H1 (cell line): ENCODE data around the gene FASTKD1. TPM values are rescaled to one million over a fixed set of nuclear protein-coding genes. Genes with fewer than 3 reads are reported as not detected.

Experiments used
- ASH2L ChIP-seq: fragments of 200-600, 300-600 bp; sonication (generic); IDR thresholded peaks from one replicate; pipeline ENCODE4 v1.7.1; 2017; ENCODE audit warnings: low read length
- BACH1 ChIP-seq: IDR thresholded peaks from 2 replicates; pipeline ENCODE4 v1.6.1; 2012; ENCODE audit warnings: low read length, improper control_type of control experiment
- BCL11A ChIP-seq, 2 experiments: IDR thresholded peaks; one replicate each; pipeline ENCODE4 v1.6.1; 2011; ENCODE audit warnings: low read depth in 2 of 2, low read length in 2 of 2, mild to moderate bottlenecking in 2 of 2
- CEBPB ChIP-seq: IDR thresholded peaks from 2 replicates; pipeline ENCODE4 v1.6.1; 2012; ENCODE audit warnings: low read depth, low read length
- CHD2 ChIP-seq: IDR thresholded peaks from 2 replicates; pipeline ENCODE4 v1.6.1; 2012; ENCODE audit warnings: low read length, improper control_type of control experiment
- CREB1 ChIP-seq: IDR thresholded peaks from 2 replicates; pipeline ENCODE4 v1.6.1; 2012; ENCODE audit warnings: inconsistent platforms
- E2F6 ChIP-seq: IDR thresholded peaks from 2 replicates; pipeline ENCODE4 v1.6.1; 2012; ENCODE audit warnings: inconsistent platforms
- EP300 ChIP-seq, 2 experiments: IDR thresholded peaks; 1 replicate in 1 of 2; 2 replicates in 1 of 2; pipeline ENCODE4 v1.6.1; 2011 to 2012; ENCODE audit warnings: low read depth in 2 of 2, low read length in 2 of 2, mild to moderate bottlenecking in 2 of 2, borderline replicate concordance in 1 of 2, inconsistent platforms in 1 of 2, moderate library complexity in 1 of 2
- EZH2 ChIP-seq: fragments of 200-600 bp; sonication (generic); IDR thresholded peaks from 2 replicates; pipeline ENCODE4 v1.7.1; 2012; ENCODE audit warnings: low read depth, mild to moderate bottlenecking, moderate library complexity, low read length, inconsistent platforms; ENCODE audit not compliant: severe bottlenecking
- HDAC6 ChIP-seq: IDR thresholded peaks from one replicate; pipeline ENCODE4 v1.7.1; 2012; ENCODE audit warnings: low read depth, mild to moderate bottlenecking, inconsistent platforms, low read length, moderate library complexity
- JUND ChIP-seq: IDR thresholded peaks from 2 replicates; pipeline ENCODE4 v1.6.1; 2011; ENCODE audit warnings: mild to moderate bottlenecking, improper control_type of control experiment, low read length
- KDM4A ChIP-seq: IDR thresholded peaks from one replicate; pipeline ENCODE4 v1.7.1; 2012; ENCODE audit warnings: low read depth, mild to moderate bottlenecking, moderate library complexity, low read length, inconsistent platforms; ENCODE audit not compliant: severe bottlenecking
- POLR2A ChIP-seq, 2 experiments: IDR thresholded peaks; 1 replicate in 1 of 2; 2 replicates in 1 of 2; pipeline ENCODE4 v1.6.1; 2011; ENCODE audit warnings: low read depth in 2 of 2, low read length in 2 of 2, mild to moderate bottlenecking in 2 of 2; ENCODE audit errors: control extremely low read depth in 1 of 2
- RAD21 ChIP-seq, 2 experiments: IDR thresholded peaks in 1 of 2; conservative IDR thresholded peaks in 1 of 2; 2 replicates each; pipeline ENCODE4 v1.6.1; 2011; ENCODE audit warnings: low read depth in 2 of 2, low read length in 2 of 2, improper control_type of control experiment in 1 of 2, inconsistent platforms in 1 of 2, mild to moderate bottlenecking in 1 of 2, moderate library complexity in 1 of 2
- RXRA ChIP-seq: IDR thresholded peaks from 2 replicates; pipeline ENCODE4 v1.6.1; 2011; ENCODE audit warnings: low read depth, mild to moderate bottlenecking, low read length, moderate library complexity; ENCODE audit not compliant: insufficient read depth
- SIN3A ChIP-seq, 2 experiments: IDR thresholded peaks in 1 of 2; conservative IDR thresholded peaks in 1 of 2; 2 replicates each; pipeline ENCODE4 v1.6.1; 2011 to 2012; ENCODE audit warnings: low read length in 2 of 2, improper control_type of control experiment in 1 of 2, low read depth in 1 of 2, mild to moderate bottlenecking in 1 of 2
- SIRT6 ChIP-seq: IDR thresholded peaks from one replicate; pipeline ENCODE4 v1.7.1; 2012; ENCODE audit warnings: low read length, inconsistent platforms
- SP1 ChIP-seq: IDR thresholded peaks from 2 replicates; pipeline ENCODE4 v1.6.1; 2011; ENCODE audit warnings: low read depth, low read length
- SP2 ChIP-seq: IDR thresholded peaks from 2 replicates; pipeline ENCODE4 v1.6.1; 2012; ENCODE audit warnings: mild to moderate bottlenecking, low read length, inconsistent platforms
- SP4 ChIP-seq: IDR thresholded peaks from 2 replicates; pipeline ENCODE4 v1.6.1; 2012; ENCODE audit warnings: low read length, inconsistent platforms
- SUZ12 ChIP-seq: fragments of 200-600 bp; sonication (generic); IDR thresholded peaks from 2 replicates; pipeline ENCODE4 v1.6.1; 2012; ENCODE audit warnings: mild to moderate bottlenecking, inconsistent platforms, low read length, moderate library complexity, mixed read lengths
- TAF7 ChIP-seq: optimal IDR thresholded peaks from 2 replicates; pipeline ENCODE3; 2011; ENCODE audit warnings: low read depth, mild to moderate bottlenecking, inconsistent platforms, low read length, moderate library complexity, borderline replicate concordance
- TCF12 ChIP-seq: IDR thresholded peaks from 2 replicates; pipeline ENCODE4 v1.6.1; 2011; ENCODE audit warnings: low read depth, mild to moderate bottlenecking, low read length
- ZNF274 ChIP-seq: IDR thresholded peaks from 2 replicates; pipeline ENCODE4 v1.7.0; 2012; ENCODE audit warnings: low read length, borderline replicate concordance; ENCODE audit errors: extremely low read depth
- polyA plus RNA-seq, 7 experiments: library from polyadenylated mRNA; depleted of rRNA in 3 of 7; stranded (reverse) in 5 of 7; unstranded in 2 of 7; fragments of >200 nt in 5 of 7; fragments of 200-250 nt in 2 of 7; gene quantifications; 1 replicate in 5 of 7; 2 replicates in 1 of 7; 4 replicates in 1 of 7; pipeline versions ENCODE4 v1.2.1 to v1.2.3, GENCODE V29; 2011 to 2013; ENCODE audit warnings: missing spikeins in 2 of 7, mixed read lengths in 2 of 7
- total RNA-seq: library from RNA; stranded (reverse); fragmentation: NEBNext Ultra II Directional; extraction: Animal tissue kit (Norgen Biotek cat#: 25700); gene quantifications from 2 replicates; pipeline ENCODE4 v1.2.1, GENCODE V29; 2021

FASTKD1 gene
- total and polyA plus RNA-seq, 2 of the 8 experiments (the other 6 are each of a cell fraction or from before 2014, with no cell fraction given), result 18.7 to 70.8 TPM

DNA sequence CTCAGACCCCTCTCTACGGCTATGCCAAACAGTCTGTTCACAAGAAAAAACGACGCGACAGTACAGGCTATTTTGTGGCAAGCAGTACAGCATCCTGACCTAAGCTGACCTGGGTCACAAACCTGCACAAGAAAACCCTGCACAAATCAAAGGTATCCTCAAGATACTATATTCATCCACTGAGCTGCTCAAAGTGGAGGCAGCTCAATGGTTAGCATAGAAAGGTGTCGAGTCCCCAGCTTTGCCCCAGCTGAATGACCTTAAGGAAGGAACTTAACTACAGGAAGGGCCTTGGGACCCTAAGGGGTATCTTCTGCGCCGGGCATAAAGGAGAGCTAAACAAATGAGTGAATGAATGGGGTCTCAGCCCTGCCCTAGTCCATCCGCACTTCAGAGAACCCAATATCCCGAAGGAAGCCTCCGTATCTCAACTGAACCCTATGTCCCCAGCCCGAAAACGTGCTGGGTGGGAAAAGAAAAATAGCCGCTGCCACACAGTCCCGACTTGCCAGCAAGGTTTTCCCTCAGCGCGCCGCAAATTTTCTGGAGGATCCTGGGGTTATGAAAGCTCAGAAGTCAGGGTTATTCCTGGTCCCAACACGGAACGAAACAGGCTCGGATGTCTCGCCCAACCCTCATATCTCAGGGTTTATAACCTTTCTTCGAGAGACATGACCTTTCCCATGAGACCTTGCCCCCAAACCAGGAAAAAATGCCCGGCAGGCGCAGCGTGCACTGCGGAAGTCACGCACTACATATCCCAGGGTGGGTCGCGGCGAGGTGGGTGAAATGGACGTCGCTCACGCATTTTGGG, at the start of gene FASTKD1 (continued):
- TF ChIP-seq HDAC6 (no peak), CREB1 (peak; percentile 91), SP4 (no peak; the same call in 1 of the 2 replicates), ASH2L (peak; percentile 79), TCF12 (no peak), KDM4A (peak; percentile 43), CEBPB (no peak), POLR2A (IDR thresholded peaks at IDR 0.05; ENCODE audit: control extremely low read depth in 1 of 2, low read depth in 2 of 2, low read length in 2 of 2) (peak; percentile 60 to 81), SP2 (no peak), JUND (no peak), E2F6 (peak; percentile 67; the same call in 1 of the 2 replicates), SIN3A (conservative IDR thresholded peaks at IDR 0.05 in 1 of 2, IDR thresholded peaks at IDR 0.05 in 1 of 2; ENCODE audit: low read depth in 1 of 2, low read length in 2 of 2) (peak in 1 of 2 experiments; percentile 86; a peak in 2 of 4 replicates), EZH2 (no peak), SP1 (no peak), SIRT6 (no peak), SUZ12 (no peak), CHD2 (peak; percentile 69), EP300 (IDR thresholded peaks at IDR 0.05; ENCODE audit: borderline replicate concordance in 1 of 2, low read depth in 2 of 2, low read length in 2 of 2) (no peak), TAF7 (peak; percentile 50), BACH1 (peak; percentile 49; the same call in 1 of the 2 replicates), BCL11A (IDR thresholded peaks at IDR 0.05; ENCODE audit: low read depth in 2 of 2, low read length in 2 of 2) (no peak), RAD21 (IDR thresholded peaks at IDR 0.05 in 1 of 2, conservative IDR thresholded peaks at IDR 0.05 in 1 of 2; ENCODE audit: low read depth in 2 of 2, low read length in 2 of 2) (no peak; a peak in 1 of 4 replicates), ZNF274 (no peak), RXRA (0 out of 2 replicates have a peak, but pooled peaks have one; percentile 29)
